GM21390 (cell line): ENCODE measurements around the gene ARHGEF28.

ENCODE experiments used
- ATAC-seq: cut with Tn5 transposase; IDR thresholded peaks from one replicate; pipeline ENCODE4 v1.9.1; 2021; ENCODE audit not compliant: unreplicated experiment

The ARHGEF28 gene

GRCh38 chr5:73895471-73895870, 269.5 kb downstream of the ARHGEF28 start:
- no peak for ATAC-seq

GRCh38 chr5:73896097-73896496, 270.1 kb downstream of the ARHGEF28 start:
- no peak for ATAC-seq

- ATAC-seq, result no peak
Observed at GRCh38 chr5:73896668-73897067, 270.7 kb downstream of the ARHGEF28 start.

GRCh38 chr5:73897893-73898292, 271.9 kb downstream of the ARHGEF28 start:
- ATAC-seq, result no peak

GRCh38 chr5:73899055-73899454, 273.1 kb downstream of the ARHGEF28 start:
- ATAC-seq, result peak; percentile 79

GRCh38 chr5:73899916-73900315, 273.9 kb downstream of the ARHGEF28 start:
- no peak for ATAC-seq

- no peak for ATAC-seq
Observed at GRCh38 chr5:73900566-73900965, 274.6 kb downstream of the ARHGEF28 start.

GRCh38 chr5:73901043-73901442, 275.0 kb downstream of the ARHGEF28 start:
- no peak for ATAC-seq

GRCh38 chr5:73901455-73901854, 275.5 kb downstream of the ARHGEF28 start:
- no peak for ATAC-seq

- ATAC-seq, result no peak
Observed at GRCh38 chr5:73902327-73903051, 276.5 kb downstream of the ARHGEF28 start.

- ATAC-seq, result no peak
Observed at GRCh38 chr5:73903169-73903568, 277.2 kb downstream of the ARHGEF28 start.

GRCh38 chr5:73906277-73906676, 280.3 kb downstream of the ARHGEF28 start:
- ATAC-seq, result no peak

- no peak for ATAC-seq
Observed at GRCh38 chr5:73907164-73907563, 281.2 kb downstream of the ARHGEF28 start.

GRCh38 chr5:73908395-73908794, 282.4 kb downstream of the ARHGEF28 start:
- ATAC-seq, result no peak

- no peak for ATAC-seq
Observed at GRCh38 chr5:73908846-73909245, 282.9 kb downstream of the ARHGEF28 start.

- no peak for ATAC-seq
Observed at GRCh38 chr5:73909474-73909873, 283.5 kb downstream of the ARHGEF28 start.

GRCh38 chr5:73911761-73912393, 285.9 kb downstream of the ARHGEF28 start:
- ATAC-seq, result no peak

GRCh38 chr5:73912821-73913271, 286.9 kb downstream of the ARHGEF28 start:
- ATAC-seq, result no peak

- no peak for ATAC-seq
Observed at GRCh38 chr5:73913971-73914370, 288.0 kb downstream of the ARHGEF28 start.

- ATAC-seq, result no peak
Observed at GRCh38 chr5:73915345-73915744, 289.3 kb downstream of the ARHGEF28 start.

- no peak for ATAC-seq
Observed at GRCh38 chr5:73917433-73917832, 291.4 kb downstream of the ARHGEF28 start.

GRCh38 chr5:73917891-73918290, 291.9 kb downstream of the ARHGEF28 start:
- ATAC-seq, result no peak
